ENCODE measurements around the gene OR8U1.
"Not testable (repeated sequence)": the region's sequence is repeated elsewhere in the genome, so short reads cannot be mapped to it uniquely, and the experiment has no call there.

OR8U1 gene

GRCh38 chr11:56375324-56375723 lies at the start of gene OR8U1:
Gene OR8U1 (plus strand): TSS chr11:56375624. CDS start chr11:56375624, 0 bp downstream.
- DNase-seq (ENCODE audit: low spot score), result no peak

DNA sequence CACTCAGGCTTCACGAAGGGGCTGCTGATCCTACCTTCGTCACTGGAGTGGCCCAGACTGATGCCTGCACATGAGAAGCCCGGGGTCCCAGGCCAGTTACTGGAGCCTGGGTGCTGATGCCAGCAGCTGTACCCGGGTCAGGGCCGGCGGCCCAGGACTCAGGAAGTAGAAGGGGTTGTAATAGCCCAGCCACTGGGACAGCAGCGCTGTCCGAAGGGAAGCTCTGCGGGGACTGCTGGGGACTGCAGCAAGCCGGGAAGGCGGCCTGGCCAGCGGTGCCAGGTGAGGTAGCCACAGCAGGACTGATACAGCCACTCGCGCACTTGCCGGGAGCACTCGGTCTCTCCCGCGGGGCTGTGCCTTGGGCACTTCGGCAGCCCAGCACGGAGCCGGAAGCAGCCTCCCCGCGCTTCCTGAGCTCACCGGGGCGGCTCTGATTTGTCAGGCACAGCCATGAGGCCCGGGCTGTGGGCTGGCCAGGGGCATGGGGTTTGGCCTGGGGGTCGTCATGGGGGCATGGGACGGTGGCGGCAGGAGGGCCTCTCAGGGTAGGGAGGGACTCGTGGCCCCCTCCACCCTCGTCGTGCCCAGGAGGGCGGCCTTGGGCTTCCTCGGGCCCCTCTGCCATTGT lies 43.4 kb upstream of the OR8U1 start:
- no peak for DNase-seq (ENCODE audit: low spot score)

- DNase-seq (ENCODE audit: low spot score), result no peak
Observed at GRCh38 chr11:56333156-56333555, 42.3 kb upstream of the OR8U1 start.

- DNase-seq (ENCODE audit: low spot score), result no peak
Observed at GRCh38 chr11:56340289-56340688, 35.1 kb upstream of the OR8U1 start.

DNA sequence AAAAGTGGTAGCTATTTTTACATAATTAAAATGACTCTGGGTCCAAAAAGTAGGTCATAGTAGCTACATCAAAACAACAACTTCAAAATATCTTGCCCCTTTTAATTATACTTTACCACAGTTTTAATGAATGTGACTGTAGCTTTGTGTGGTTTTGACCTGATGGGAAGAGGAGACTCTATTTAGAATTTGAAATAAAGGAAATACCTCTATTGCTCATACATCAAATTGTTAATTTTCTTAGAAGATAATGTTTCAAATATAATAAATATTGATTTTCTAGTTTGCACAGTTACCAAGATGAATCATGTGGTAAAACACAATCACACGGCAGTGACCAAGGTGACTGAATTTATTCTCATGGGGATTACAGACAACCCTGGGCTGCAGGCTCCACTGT lies 29.7 kb upstream of the OR8U1 start, which contains the start of gene OR8K1:
Gene OR8K1, plus strand, starts transcription at position 301 of the 400 bp plus-strand sequence. Its CDS starts 0 bp downstream, at position 301.
- no peak for DNase-seq (ENCODE audit: low spot score)

GRCh38 chr11:56353991-56354390 lies 21.4 kb upstream of the OR8U1 start, which contains the start of gene OR8J1:
Gene OR8J1 (plus strand): TSS chr11:56354291. CDS start chr11:56360247, 5,956 bp downstream.
- DNase-seq (ENCODE audit: low spot score), result no peak

DNA sequence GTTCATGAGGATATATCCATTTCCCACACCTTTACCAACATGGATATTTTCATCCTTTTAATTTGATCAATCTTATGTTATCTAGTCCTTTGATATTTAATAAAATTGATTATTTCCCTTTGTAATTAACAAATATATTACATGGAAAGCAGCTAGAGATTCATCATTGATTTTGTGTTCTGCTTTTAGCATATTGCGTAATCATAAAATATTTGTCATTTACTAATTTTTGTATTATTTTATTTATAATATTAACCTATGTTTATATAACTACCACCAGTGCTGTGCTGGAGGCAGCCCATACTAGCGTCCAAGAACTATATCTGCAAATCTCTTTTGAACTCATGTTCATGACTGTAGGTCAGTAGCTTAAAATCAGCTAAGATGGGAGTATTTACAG lies 4.7 kb downstream of the OR8U1 start:
- DNase-seq (ENCODE audit: low spot score), result no peak

DNA sequence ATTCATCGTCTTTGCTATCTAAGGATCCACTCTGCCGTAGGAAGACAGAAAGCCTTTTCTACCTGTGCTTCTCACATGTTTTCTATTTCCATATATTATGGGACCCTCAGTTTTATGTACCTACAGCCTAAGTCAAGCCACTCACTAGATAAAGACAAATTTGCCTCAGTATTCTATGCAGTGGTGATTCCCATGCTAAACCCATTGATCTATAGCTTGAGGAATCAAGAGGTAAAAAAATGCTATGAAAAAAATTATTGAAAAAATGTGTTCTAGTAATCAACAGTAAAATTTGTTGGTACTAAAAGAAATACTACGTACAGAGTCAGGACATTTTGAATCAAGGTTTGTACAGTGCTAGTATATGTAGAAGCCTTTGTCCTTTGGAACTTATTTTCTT lies 19.0 kb downstream of the OR8U1 start:
- no peak for DNase-seq (ENCODE audit: low spot score)

DNA sequence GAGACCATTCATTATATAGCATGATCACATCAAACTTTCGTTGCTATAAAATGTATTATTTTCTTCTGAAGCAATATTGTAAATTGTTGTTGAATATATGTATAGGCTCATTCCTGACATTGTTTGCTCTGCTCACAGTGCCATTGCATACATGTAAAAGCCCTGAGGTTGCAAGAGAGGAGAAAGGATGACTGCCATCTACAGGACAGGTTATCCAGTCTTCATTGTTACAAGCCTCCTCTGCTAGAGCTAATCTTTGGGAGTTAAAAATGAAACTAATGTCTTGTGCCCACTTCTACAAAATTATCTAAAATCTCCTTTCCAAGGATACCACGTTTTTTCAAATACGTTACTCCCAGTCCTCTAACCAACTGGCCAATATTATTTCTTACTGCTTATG lies 20.6 kb downstream of the OR8U1 start:
- no peak for DNase-seq (ENCODE audit: low spot score)

GRCh38 chr11:56401858-56402461 lies 26.5 kb downstream of the OR8U1 start:
- DNase-seq (ENCODE audit: low spot score), result not testable (repeated sequence)

DNA sequence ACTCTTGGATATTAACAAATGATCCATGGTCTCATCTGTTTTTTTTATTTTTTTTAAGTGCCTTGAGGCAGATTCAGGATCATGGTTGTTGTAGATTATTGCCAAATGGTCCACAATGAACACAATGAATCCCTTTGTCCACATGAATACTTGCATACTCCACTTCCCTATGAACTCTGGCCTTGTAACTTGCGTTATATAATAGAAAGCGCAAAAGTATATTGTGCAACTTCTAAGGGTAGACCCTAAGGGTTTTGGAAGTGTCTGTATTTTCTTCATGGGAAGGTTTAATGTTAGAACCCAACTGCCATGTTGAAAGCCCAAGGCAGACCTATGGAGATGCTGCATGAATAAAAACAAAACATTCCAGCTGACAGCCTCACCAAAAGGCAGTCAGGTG lies 29.0 kb downstream of the OR8U1 start:
- no peak for DNase-seq (ENCODE audit: low spot score)

DNA sequence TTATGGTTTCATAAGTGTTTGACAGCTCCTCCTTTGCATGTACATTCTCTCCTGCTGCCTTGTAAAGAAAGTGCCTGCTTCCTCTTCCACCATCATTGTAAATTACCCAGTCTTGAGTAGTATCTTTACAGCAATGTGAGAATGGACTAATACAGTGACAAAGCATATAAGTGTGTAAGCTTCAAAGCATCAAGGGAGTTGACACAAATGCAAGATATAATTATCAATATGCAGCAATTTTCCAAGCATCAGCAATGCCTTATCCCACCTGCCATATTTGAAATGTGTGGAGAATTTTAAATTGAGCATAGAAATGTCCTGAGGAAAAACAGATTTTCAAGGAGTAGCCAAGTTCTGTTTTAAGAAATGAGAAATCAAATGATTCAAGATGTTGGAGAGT lies 35.4 kb downstream of the OR8U1 start:
- DNase-seq (ENCODE audit: low spot score), result no peak

DNA sequence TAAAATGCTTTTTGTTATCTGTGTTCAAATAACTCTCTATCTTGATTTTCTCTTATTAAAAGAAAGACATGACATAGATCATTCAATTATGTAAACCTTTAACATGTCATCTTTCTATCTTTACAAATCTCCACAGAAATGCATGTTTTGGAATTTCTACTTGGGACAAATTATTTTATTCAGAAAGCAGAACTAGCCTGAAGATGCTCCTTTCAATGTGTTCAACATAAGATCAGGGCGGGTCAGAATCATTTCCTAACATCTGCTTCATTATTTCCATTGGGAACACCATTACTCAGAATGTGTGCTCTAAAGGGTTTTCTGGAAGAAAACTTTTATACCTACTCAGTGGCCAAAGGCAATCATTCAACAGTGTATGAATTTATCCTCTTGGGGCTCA lies 37.0 kb downstream of the OR8U1 start, which contains the start of gene OR5AL1:
Gene OR5AL1, plus strand, starts transcription at position 301 of the 400 bp plus-strand sequence.
- no peak for DNase-seq (ENCODE audit: low spot score)
